Endothelial cell of umbilical vein (primary cell): ENCODE results near the gene C2.

Experiments
- EZH2 ChIP-seq: IDR thresholded peaks from 2 replicates; pipeline ENCODE4 v1.6.1; 2012; ENCODE audit warnings: borderline replicate concordance, low read depth, mild to moderate bottlenecking, moderate library complexity, low read length, inconsistent platforms; ENCODE audit not compliant: severe bottlenecking
- GATA2 ChIP-seq: IDR thresholded peaks from 2 replicates; pipeline ENCODE4 v1.7.0; 2011; ENCODE audit warnings: low read depth, mild to moderate bottlenecking, moderate library complexity, mixed read lengths, low read length; ENCODE audit not compliant: insufficient read length, insufficient read depth
- MYC ChIP-seq: IDR thresholded peaks from one replicate; pipeline ENCODE4 v1.6.1; 2011; ENCODE audit warnings: mild to moderate bottlenecking, low read depth, low read length
- POLR2A ChIP-seq: IDR thresholded peaks from 2 replicates; pipeline ENCODE4 v1.6.1; 2012; ENCODE audit warnings: low read depth, mild to moderate bottlenecking, control low read depth, low read length
- POLR2AphosphoS5 ChIP-seq: IDR thresholded peaks from 2 replicates; pipeline ENCODE4 v1.6.1; 2012; ENCODE audit warnings: low read depth, mild to moderate bottlenecking, control low read depth, low read length, moderate library complexity; ENCODE audit not compliant: insufficient read depth
- TF ChIP-seq, protein P1 (sequence below), 2 donors: IDR thresholded peaks; 1 replicate in 1 of 2; 2 replicates in 1 of 2; pipeline ENCODE4 v1.5.1; 2011; ENCODE audit warnings: low read length in 2 of 2, mild to moderate bottlenecking in 2 of 2, moderate library complexity in 2 of 2, control low read depth in 1 of 2, inconsistent platforms in 1 of 2, low read depth in 1 of 2; ENCODE audit not compliant: insufficient read depth in 1 of 2; ENCODE audit errors: extremely low read depth in 1 of 2
- TF ChIP-seq, protein P2 (sequence below): IDR thresholded peaks from 2 replicates; pipeline ENCODE4 v1.6.1; 2011; ENCODE audit not compliant: insufficient read depth, insufficient read length

DNA sequence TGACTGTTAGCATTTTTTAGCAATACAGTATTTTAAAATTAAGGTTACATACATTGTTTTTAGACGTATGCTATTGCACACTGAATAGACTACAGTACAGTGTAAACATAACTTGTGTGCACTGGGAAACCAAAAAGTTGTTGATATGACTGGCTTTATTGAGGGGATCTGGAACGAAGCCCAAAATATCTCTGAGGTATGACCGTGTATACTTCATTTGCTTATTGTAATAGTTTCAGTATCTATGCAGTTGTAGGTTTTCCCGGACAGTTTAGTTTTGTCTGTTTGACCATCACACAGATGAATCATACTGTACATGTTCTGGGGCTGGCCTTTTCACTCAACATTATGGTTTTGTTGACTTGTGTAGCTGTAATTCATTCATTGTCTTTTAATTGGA is 18.7 kb upstream of the C2 start:
- TF ChIP-seq POLR2A (no peak), POLR2AphosphoS5 (no peak), EZH2 (no peak), GATA2 (no peak), MYC (no peak)
- TF ChIP-seq, protein P1, sequence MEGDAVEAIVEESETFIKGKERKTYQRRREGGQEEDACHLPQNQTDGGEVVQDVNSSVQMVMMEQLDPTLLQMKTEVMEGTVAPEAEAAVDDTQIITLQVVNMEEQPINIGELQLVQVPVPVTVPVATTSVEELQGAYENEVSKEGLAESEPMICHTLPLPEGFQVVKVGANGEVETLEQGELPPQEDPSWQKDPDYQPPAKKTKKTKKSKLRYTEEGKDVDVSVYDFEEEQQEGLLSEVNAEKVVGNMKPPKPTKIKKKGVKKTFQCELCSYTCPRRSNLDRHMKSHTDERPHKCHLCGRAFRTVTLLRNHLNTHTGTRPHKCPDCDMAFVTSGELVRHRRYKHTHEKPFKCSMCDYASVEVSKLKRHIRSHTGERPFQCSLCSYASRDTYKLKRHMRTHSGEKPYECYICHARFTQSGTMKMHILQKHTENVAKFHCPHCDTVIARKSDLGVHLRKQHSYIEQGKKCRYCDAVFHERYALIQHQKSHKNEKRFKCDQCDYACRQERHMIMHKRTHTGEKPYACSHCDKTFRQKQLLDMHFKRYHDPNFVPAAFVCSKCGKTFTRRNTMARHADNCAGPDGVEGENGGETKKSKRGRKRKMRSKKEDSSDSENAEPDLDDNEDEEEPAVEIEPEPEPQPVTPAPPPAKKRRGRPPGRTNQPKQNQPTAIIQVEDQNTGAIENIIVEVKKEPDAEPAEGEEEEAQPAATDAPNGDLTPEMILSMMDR (IDR thresholded peaks at IDR 0.05; ENCODE audit: extremely low read depth in 1 of 2, insufficient read depth in 1 of 2, low read depth in 1 of 2, low read length in 2 of 2) = no peak
- TF ChIP-seq, protein P2, sequence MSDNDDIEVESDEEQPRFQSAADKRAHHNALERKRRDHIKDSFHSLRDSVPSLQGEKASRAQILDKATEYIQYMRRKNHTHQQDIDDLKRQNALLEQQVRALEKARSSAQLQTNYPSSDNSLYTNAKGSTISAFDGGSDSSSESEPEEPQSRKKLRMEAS = no peak
